Fibroblast of skin of left quadriceps (primary cell): Measurements from ENCODE around the gene IL9R.
"Not testable (repeated sequence)": the region's sequence is repeated elsewhere in the genome, so short reads cannot be mapped to it uniquely, and the experiment has no call there.

ENCODE experiments used
- DNase-seq, 2 experiments: peaks; one replicate each; pipeline ENCODE4 v3.0.0-alpha.2; 2013; ENCODE audit warnings: low read depth in 2 of 2

The IL9R gene

GRCh38 chrX:155998761-155999510 is 1.4 kb downstream of the IL9R start:
- DNase-seq, result no peak

GRCh38 chrX:155999751-156000150 is 2.3 kb downstream of the IL9R start:
- not testable (repeated sequence) for DNase-seq

GRCh38 chrX:156000361-156000926 is 2.9 kb downstream of the IL9R start:
- no peak for DNase-seq

GRCh38 chrX:156001001-156001666 is 3.6 kb downstream of the IL9R start:
- no peak for DNase-seq

- DNase-seq, result no peak
These were observed 4.1 kb downstream of the IL9R start for GRCh38 chrX:156001667-156002021.

- DNase-seq, result no peak
These were observed 5.0 kb downstream of the IL9R start for GRCh38 chrX:156002507-156002906.

GRCh38 chrX:156003486-156004185 is 6.1 kb downstream of the IL9R start:
- no peak for DNase-seq

GRCh38 chrX:156004256-156004655 is 6.8 kb downstream of the IL9R start:
- no peak for DNase-seq

GRCh38 chrX:156004740-156005139 is 7.2 kb downstream of the IL9R start:
- no peak for DNase-seq

GRCh38 chrX:156005144-156005543 is 7.6 kb downstream of the IL9R start:
- DNase-seq, result no peak

GRCh38 chrX:156006468-156006867 is 9.0 kb downstream of the IL9R start:
- DNase-seq, result not testable (repeated sequence)

GRCh38 chrX:156008379-156008778 is 10.9 kb downstream of the IL9R start:
- not testable (repeated sequence) for DNase-seq

- no peak for DNase-seq
These were observed 11.4 kb downstream of the IL9R start for GRCh38 chrX:156008915-156009314.

- DNase-seq, result not testable (repeated sequence)
These were observed 12.2 kb downstream of the IL9R start for GRCh38 chrX:156009691-156010090.

- not testable (repeated sequence) for DNase-seq
These were observed 15.9 kb downstream of the IL9R start for GRCh38 chrX:156013286-156013953.

GRCh38 chrX:156019846-156020245 is 22.4 kb downstream of the IL9R start:
- DNase-seq, result not testable (repeated sequence)

GRCh38 chrX:156023002-156023401 is 25.5 kb downstream of the IL9R start:
- DNase-seq, result not testable (repeated sequence)

- not testable (repeated sequence) for DNase-seq
These were observed 27.5 kb downstream of the IL9R start for GRCh38 chrX:156024949-156025492.

- not testable (repeated sequence) for DNase-seq
These were observed 31.2 kb downstream of the IL9R start for GRCh38 chrX:156028653-156029237.

- not testable (repeated sequence) for DNase-seq
These were observed 31.8 kb downstream of the IL9R start for GRCh38 chrX:156029296-156029695.
